Endothelial cell of umbilical vein (primary cell): ENCODE results near the gene CDC42EP3. TPM values are rescaled to one million over a fixed set of nuclear protein-coding genes. Genes with fewer than 3 reads are reported as not detected.

ENCODE experiments used
- BruUV-seq: library from RNA; stranded (reverse); fragments of 400-500 nt; replicated peaks from 2 replicates; lab custom pipeline; 2021; lab: Mats Ljungman, UMichigan
- CTCF ChIA-PET: fragments of 300-600, 350-600 bp; sonication (Branson Sonifier 250); formaldehyde crosslinking; loops from one replicate; lab custom pipeline; 2021; ENCODE audit warnings: antibody characterized with exemption, inconsistent platforms; lab: Charles Lee
- POLR2A ChIA-PET: fragments of 300-600, 350-600 bp; sonication (Branson Sonifier 250); formaldehyde crosslinking; loops from one replicate; lab custom pipeline; 2021; ENCODE audit warnings: antibody characterized with exemption, inconsistent platforms; lab: Charles Lee
- DNase-seq: peaks from one replicate; pipeline ENCODE4 v3.0.0-alpha.2; 2011; ENCODE audit warnings: low read depth, low spot score
- FAIRE-seq: peaks from 2 replicates; lab custom pipeline; 2011; peaks lifted over from hg19 to GRCh38; lab: Jason Lieb, UNC
- H2AFZ ChIP-seq: 2 replicates; pipeline ENCODE4 v1.6.0; 2012; ENCODE audit warnings: low read depth, low read length, control low read depth, inconsistent platforms
- H3K27ac ChIP-seq: 2 replicates; pipeline ENCODE4 v1.5.1; 2011; ENCODE audit warnings: low read depth, mild to moderate bottlenecking, control low read depth, low read length, moderate library complexity; ENCODE audit not compliant: insufficient read depth
- H3K27me3 ChIP-seq, 2 experiments: 2 replicates each; pipeline versions ENCODE4 v1.6.0 to v1.6.1; 2011; ENCODE audit warnings: low read length in 2 of 2, mixed read lengths in 1 of 2; ENCODE audit not compliant: control insufficient read depth in 2 of 2, insufficient read depth in 2 of 2
- H3K36me3 ChIP-seq, 2 experiments: 2 replicates in 1 of 2; 3 replicates in 1 of 2; pipeline ENCODE4 v1.5.1; 2011; ENCODE audit warnings: low read length in 2 of 2, mild to moderate bottlenecking in 1 of 2, moderate library complexity in 1 of 2; ENCODE audit not compliant: control insufficient read depth in 2 of 2, insufficient read depth in 2 of 2; ENCODE audit errors: extremely low read depth in 1 of 2
- H3K4me1 ChIP-seq: 3 replicates; pipeline ENCODE4 v1.5.1; 2011; ENCODE audit warnings: mild to moderate bottlenecking, low read length; ENCODE audit not compliant: control insufficient read depth, insufficient read depth; ENCODE audit errors: extremely low read depth
- H3K4me2 ChIP-seq: 2 replicates; pipeline ENCODE4 v1.6.1; 2011; ENCODE audit warnings: low read length, control low read depth, mixed read lengths; ENCODE audit not compliant: insufficient read depth
- H3K4me3 ChIP-seq, 3 experiments: fragments of 200-600 bp in 1 of 3; sonication (generic), shearing (Covaris generic) in 1 of 3; replicated peaks in 1 of 3; 2 replicates each; pipeline ENCODE4 v1.5.1; 2011 to 2016; ENCODE audit warnings: control low read depth in 3 of 3, low read length in 3 of 3, mild to moderate bottlenecking in 2 of 3, inconsistent platforms in 1 of 3, low read depth in 1 of 3, moderate library complexity in 1 of 3; ENCODE audit not compliant: insufficient read depth in 1 of 3
- H3K79me2 ChIP-seq: 2 replicates; pipeline ENCODE4 v1.6.0; 2012; ENCODE audit warnings: low read length, inconsistent platforms; ENCODE audit not compliant: control insufficient read depth, insufficient read depth
- H3K9ac ChIP-seq: replicated peaks from 2 replicates; pipeline ENCODE3; 2011; ENCODE audit warnings: low read length, control low read depth; ENCODE audit not compliant: insufficient read depth; ENCODE audit errors: extremely low read depth
- H3K9me1 ChIP-seq: replicated peaks from 3 replicates; pipeline ENCODE4 v1.6.0; 2011; ENCODE audit warnings: mild to moderate bottlenecking, low read length; ENCODE audit not compliant: control insufficient read depth, insufficient read depth; ENCODE audit errors: extremely low read depth
- H3K9me3 ChIP-seq: replicated peaks from 2 replicates; pipeline ENCODE4 v1.5.1; 2012; ENCODE audit warnings: low read length, inconsistent platforms; ENCODE audit not compliant: control insufficient read depth, insufficient read depth
- H4K20me1 ChIP-seq: replicated peaks from 2 replicates; pipeline ENCODE3; 2011; ENCODE audit warnings: mild to moderate bottlenecking, low read length; ENCODE audit not compliant: control insufficient read depth, insufficient read depth; ENCODE audit errors: extremely low read depth
- EZH2 ChIP-seq: IDR thresholded peaks from 2 replicates; pipeline ENCODE4 v1.6.1; 2012; ENCODE audit warnings: borderline replicate concordance, low read depth, mild to moderate bottlenecking, moderate library complexity, low read length, inconsistent platforms; ENCODE audit not compliant: severe bottlenecking
- GATA2 ChIP-seq: IDR thresholded peaks from 2 replicates; pipeline ENCODE4 v1.7.0; 2011; ENCODE audit warnings: low read depth, mild to moderate bottlenecking, moderate library complexity, mixed read lengths, low read length; ENCODE audit not compliant: insufficient read length, insufficient read depth
- JUN ChIP-seq: IDR thresholded peaks from 2 replicates; pipeline ENCODE4 v1.6.1; 2011; ENCODE audit warnings: borderline replicate concordance, low read depth; ENCODE audit not compliant: insufficient read length, insufficient read depth
- MYC ChIP-seq: IDR thresholded peaks from one replicate; pipeline ENCODE4 v1.6.1; 2011; ENCODE audit warnings: mild to moderate bottlenecking, low read depth, low read length
- POLR2A ChIP-seq: IDR thresholded peaks from 2 replicates; pipeline ENCODE4 v1.6.1; 2012; ENCODE audit warnings: low read depth, mild to moderate bottlenecking, control low read depth, low read length
- POLR2AphosphoS5 ChIP-seq: IDR thresholded peaks from 2 replicates; pipeline ENCODE4 v1.6.1; 2012; ENCODE audit warnings: low read depth, mild to moderate bottlenecking, control low read depth, low read length, moderate library complexity; ENCODE audit not compliant: insufficient read depth
- dilution Hi-C: fragments of 300-500 bp; cut with MboI; formaldehyde crosslinking; loops from one replicate; pipeline ENCODE4 v1.15.0; 2019; ENCODE audit warnings: low sequenced_read_pairs; ENCODE audit not compliant: extremely low pct_ligation_motif_present
- intact Hi-C: fragments of 100-400 bp; cut with micrococcal nuclease; formaldehyde crosslinking; loops from one replicate; pipeline ENCODE4 v1.10.0; 2022
- polyA plus RNA-seq, 4 experiments: library from polyadenylated mRNA; depleted of rRNA in 3 of 4; stranded (reverse) in 3 of 4; unstranded in 1 of 4; fragments of >200 nt; gene quantifications; 2 replicates each; pipeline versions ENCODE4 v1.2.1 to v1.2.3, GENCODE V29; 2011 to 2012; ENCODE audit warnings: missing spikeins in 1 of 4
- total RNA-seq: library from RNA; stranded (reverse); gene quantifications from 2 replicates; pipeline ENCODE4 v1.2.3, GENCODE V29; 2021
- TF ChIP-seq, protein P1 (sequence below), 2 donors: IDR thresholded peaks; 1 replicate in 1 of 2; 2 replicates in 1 of 2; pipeline ENCODE4 v1.5.1; 2011; ENCODE audit warnings: low read length in 2 of 2, mild to moderate bottlenecking in 2 of 2, moderate library complexity in 2 of 2, control low read depth in 1 of 2, inconsistent platforms in 1 of 2, low read depth in 1 of 2; ENCODE audit not compliant: insufficient read depth in 1 of 2; ENCODE audit errors: extremely low read depth in 1 of 2

The CDC42EP3 gene
- total and polyA plus RNA-seq, 2 donors (not counting 3 experiments of a cell fraction or from before 2014, with no cell fraction given): 14.6 to 54.7 TPM

DNA sequence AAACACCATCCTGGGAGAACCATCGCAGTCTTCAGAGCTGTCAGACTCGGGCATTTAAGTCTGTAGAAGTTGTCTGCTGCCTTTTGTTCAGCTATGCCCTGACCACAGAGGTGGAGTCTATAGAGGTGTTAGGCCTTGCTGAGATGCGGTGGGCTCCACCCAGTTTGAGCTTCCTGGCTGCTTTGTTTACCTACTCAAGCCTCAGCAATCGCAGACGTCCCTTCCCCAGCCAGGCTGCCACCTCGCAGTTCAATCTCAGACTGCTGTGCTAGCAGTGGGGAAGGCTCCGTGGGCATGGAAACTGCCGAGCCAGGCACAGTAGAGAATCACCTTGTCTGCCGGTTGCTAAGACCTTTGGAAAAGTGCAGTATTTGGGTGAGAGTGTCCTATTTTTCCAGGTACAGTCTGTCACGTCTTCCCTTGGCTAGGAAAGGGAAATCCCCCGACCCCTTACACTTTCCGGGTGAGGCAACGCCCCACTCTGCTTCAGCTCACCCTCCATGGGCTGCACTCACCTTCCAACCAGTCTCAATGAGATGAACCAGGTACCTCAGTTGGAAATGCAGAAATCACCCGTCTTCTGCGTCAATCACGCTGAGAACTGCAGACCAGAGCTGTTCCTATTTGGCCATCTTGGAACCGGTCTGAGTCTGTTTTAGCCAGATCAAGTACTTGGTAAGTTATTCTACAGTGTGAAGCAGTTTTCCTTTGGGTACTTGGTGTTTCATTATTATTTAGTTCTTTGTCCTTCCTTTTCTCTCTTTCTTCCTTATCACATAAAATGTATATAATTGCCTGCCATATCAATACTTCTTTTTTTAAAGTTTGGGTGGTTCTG, 71.5 kb downstream of the CDC42EP3 start:
- no TSS peak for BruUV-seq
- intact Hi-C loops: no loop called here
- FAIRE-seq: no peak

More for the DNA sequence above, 71.5 kb downstream of the CDC42EP3 start:
- Histone ChIP-seq H2AFZ (no peak overlapping the region), H3K9me3 (no peaks in the 10 kb centered on the region), H4K20me1 (no peaks in the 10 kb centered on the region), H3K36me3 (no peaks in the 10 kb centered on the region), H3K27me3 (no peaks in the 10 kb centered on the region), H3K79me2 (no peaks in the 10 kb centered on the region), H3K9me1 (no peaks in the 10 kb centered on the region), H3K4me2 (no peak overlapping the region), H3K4me1 (peaks cover 7% of the 10 kb centered on the region), H3K9ac (no peak overlapping the region), H3K4me3 (no peak overlapping the region), H3K27ac (no peak overlapping the region)
- TF ChIP-seq GATA2: no peak
- TF ChIP-seq, protein P1, sequence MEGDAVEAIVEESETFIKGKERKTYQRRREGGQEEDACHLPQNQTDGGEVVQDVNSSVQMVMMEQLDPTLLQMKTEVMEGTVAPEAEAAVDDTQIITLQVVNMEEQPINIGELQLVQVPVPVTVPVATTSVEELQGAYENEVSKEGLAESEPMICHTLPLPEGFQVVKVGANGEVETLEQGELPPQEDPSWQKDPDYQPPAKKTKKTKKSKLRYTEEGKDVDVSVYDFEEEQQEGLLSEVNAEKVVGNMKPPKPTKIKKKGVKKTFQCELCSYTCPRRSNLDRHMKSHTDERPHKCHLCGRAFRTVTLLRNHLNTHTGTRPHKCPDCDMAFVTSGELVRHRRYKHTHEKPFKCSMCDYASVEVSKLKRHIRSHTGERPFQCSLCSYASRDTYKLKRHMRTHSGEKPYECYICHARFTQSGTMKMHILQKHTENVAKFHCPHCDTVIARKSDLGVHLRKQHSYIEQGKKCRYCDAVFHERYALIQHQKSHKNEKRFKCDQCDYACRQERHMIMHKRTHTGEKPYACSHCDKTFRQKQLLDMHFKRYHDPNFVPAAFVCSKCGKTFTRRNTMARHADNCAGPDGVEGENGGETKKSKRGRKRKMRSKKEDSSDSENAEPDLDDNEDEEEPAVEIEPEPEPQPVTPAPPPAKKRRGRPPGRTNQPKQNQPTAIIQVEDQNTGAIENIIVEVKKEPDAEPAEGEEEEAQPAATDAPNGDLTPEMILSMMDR (IDR thresholded peaks at IDR 0.05; ENCODE audit: extremely low read depth in 1 of 2, insufficient read depth in 1 of 2, low read depth in 1 of 2, low read length in 2 of 2): no peak
- TF ChIP-seq POLR2AphosphoS5: no peak
- TF ChIP-seq POLR2A: no peak
- no peak for TF ChIP-seq JUN
- TF ChIP-seq EZH2: no peak
- no peak for TF ChIP-seq MYC
- ChIA-PET CTCF (interaction anchor here (1.1 to 1.6 kb wide), 2 partner anchors 19 to 186 kb away, joined by 3 to 5 read pairs; no protein-coding TSS in a partner anchor), POLR2A (no interaction called here)
- no peak for DNase-seq
- dilution Hi-C loops: no loop called here
